Peyer's patch (tissue), 4 donors: ENCODE measurements around the gene SPATA13.

ENCODE experiments used
- CTCF ChIP-seq, 6 experiments: fragments of 450-650 bp in 4 of 6; fragments of 200-600 bp in 2 of 6; sonication (generic) in 1 of 6; IDR thresholded peaks; one replicate each; pipeline ENCODE4 v1.5.1; 2017 to 2019; ENCODE audit warnings: antibody characterized with exemption in 6 of 6, mild to moderate bottlenecking in 3 of 6, moderate library complexity in 1 of 6
- POLR2A ChIP-seq, 2 donors: fragments of 450-650 bp; IDR thresholded peaks; one replicate each; pipeline ENCODE4 v1.5.1; 2017; ENCODE audit warnings: antibody characterized with exemption in 2 of 2, mild to moderate bottlenecking in 2 of 2, moderate library complexity in 2 of 2

- TF ChIP-seq CTCF (IDR thresholded peaks at IDR 0.05) = no peak
- no peak for TF ChIP-seq POLR2A (IDR thresholded peaks at IDR 0.05)
Measured at GRCh38 chr13:24273926-24274325, 113.4 kb downstream of the SPATA13 start.
